HG02840 (cell line): ENCODE data around the gene EFHD2.
"Not testable (repeated sequence)": the region's sequence is repeated elsewhere in the genome, so short reads cannot be mapped to it uniquely, and the experiment has no call there.

ENCODE experiments used
- ATAC-seq: cut with Tn5 transposase; IDR thresholded peaks from one replicate; pipeline ENCODE4 v1.9.1; 2021; ENCODE audit warnings: mild to moderate bottlenecking, moderate library complexity, moderate number of reproducible peaks; ENCODE audit not compliant: unreplicated experiment, low FRiP score

EFHD2 gene

DNA sequence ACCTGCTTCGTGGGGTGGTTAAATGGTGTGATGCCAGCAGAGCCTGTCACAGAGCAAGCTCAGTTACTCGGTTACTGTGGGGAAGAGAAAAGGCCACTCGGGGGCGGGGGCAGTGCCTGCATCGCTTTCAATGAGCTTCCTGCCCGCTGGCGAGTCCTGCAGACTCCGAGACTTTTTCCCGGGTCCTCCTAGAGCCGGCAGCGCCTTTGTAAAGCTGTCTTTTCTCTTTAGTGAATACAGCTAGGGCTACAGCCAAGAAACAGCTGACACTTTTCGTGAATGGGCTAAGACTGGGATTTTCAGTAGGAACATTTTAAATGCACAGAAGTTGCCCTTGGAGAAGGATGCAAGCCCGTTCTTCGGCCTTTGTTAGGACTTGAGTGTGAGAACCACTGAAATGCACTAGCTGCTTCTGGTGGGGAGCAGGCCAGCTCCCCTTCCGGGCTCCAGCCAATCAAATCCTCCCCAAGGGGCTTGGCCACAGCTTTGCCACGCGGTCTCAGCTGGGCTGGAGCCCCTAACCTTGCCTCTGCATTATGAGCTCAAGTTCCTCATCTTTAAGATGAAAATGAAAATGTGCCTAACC lies 23.4 kb upstream of the EFHD2 start:
- no peak for ATAC-seq

- ATAC-seq, result no peak
These were observed 21.3 kb upstream of the EFHD2 start for GRCh38 chr1:15388201-15388880.

GRCh38 chr1:15389828-15390227 lies 19.9 kb upstream of the EFHD2 start:
- not testable (repeated sequence) for ATAC-seq

GRCh38 chr1:15390667-15391066 lies 19.0 kb upstream of the EFHD2 start:
- no peak for ATAC-seq

- ATAC-seq, result no peak
These were observed 18.3 kb upstream of the EFHD2 start for GRCh38 chr1:15391366-15391765.

- ATAC-seq, result no peak
These were observed 16.0 kb upstream of the EFHD2 start for GRCh38 chr1:15393475-15394257.

DNA sequence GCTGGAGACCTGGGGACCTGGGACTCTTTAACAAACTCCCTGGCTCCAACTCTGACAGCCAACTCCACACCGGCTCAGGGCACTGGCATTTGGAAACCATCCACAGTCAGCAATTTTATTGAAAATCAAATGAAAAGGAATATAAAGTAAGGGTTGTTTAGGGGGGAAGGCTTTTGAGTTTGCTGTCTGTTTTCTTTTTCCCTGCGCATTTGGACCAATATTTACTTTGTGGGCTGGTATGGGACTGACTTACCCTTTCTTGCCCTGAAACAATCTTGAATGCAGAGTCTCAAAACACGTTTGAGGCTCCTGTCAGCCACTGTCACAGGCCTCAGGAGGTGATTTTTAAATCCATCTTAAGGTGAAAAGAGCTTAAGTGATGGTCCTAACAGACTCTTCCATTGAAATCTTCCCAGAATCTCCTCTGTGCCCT lies 15.4 kb upstream of the EFHD2 start:
- no peak for ATAC-seq

GRCh38 chr1:15397236-15397635 lies 12.5 kb upstream of the EFHD2 start:
- no peak for ATAC-seq

DNA sequence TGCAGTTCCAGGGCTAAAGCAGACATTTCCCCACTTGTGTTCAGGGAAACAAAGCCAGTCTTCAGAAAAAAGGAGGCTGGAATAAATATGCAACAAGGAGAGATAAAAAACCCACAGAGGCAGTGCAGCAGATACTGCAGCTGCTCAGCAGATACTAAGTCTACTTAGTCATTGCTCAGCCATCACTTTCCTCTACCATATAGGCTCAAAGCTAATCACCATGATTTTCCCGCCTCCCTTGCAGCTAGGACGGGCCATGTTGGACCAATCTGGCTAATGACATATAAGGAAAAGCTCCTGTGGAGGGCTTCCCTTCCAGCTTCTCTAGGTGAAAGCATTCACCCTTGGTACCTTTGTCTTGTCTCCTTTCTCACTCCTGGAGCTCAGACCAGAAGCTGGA lies 10.0 kb upstream of the EFHD2 start:
- no peak for ATAC-seq

GRCh38 chr1:15400627-15401026 lies 9.1 kb upstream of the EFHD2 start:
- ATAC-seq, result no peak

GRCh38 chr1:15401391-15402055 lies 8.2 kb upstream of the EFHD2 start:
- no peak for ATAC-seq

DNA sequence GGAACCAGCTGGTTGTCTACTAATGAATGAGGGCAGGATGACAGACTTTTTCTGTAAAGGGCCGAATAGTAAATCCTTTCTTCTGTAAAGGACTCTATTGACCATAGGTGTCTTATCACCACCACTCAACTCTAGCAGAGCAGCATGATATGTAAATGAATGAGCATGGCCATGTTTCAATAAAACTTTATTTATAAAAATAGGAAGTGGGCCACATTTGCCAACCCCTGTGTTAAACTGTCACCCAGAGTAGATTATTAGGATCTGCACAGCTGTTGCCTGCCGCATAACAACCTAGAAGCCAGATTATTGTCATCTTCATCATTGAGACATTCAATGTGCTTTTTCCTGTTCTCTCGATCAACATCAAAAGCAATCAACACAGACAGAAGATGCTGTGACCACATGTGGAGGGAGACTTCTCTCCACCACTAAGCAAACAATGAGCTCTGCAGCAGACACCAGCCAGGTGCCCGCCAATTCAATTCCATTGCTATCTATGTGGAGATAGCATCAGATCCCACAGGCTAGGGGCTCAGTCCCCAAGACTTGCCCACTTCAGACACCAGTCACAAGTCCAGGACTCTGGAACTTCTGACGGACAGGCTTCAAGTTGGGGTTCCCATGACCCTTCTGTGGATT lies 6.8 kb upstream of the EFHD2 start:
- no peak for ATAC-seq

- no peak for ATAC-seq
These were observed 5.6 kb upstream of the EFHD2 start for GRCh38 chr1:15403962-15404580.

DNA sequence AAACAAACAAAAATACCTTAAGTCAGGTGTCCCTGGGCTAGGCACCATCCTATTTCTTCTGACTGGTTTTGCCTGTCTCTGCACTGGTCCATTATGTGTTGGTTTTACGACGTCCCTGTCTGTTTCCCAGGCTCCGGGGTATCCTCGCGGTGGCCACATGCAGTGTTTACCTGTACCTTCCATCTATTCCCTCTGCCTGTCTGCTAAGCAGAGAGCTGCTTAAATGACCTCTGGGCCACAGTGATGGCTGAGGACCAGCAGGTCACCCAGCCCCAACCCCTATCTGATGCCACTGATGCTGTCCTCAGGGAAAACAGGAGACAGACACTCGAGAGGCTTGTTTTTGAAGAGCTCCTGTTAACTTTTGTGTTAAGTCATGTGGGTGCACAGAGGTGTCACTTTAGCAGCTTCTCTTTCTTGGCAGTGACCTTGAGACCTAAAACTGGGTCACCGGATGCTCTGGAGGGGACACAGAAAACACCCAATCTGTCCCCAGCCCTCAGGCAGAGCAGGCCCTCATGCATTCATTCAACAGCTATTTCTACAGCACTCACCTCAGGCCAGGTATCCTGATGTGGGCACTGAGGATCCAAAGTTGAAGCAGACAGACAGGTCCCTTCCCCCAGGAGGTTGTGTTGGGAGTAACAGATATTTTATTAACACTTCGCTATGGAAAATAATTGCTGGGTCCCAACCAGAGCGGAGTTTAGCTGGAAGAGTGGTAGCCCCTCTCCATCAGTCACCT lies 4.4 kb upstream of the EFHD2 start:
- ATAC-seq, result no peak

GRCh38 chr1:15406614-15407559 lies 2.8 kb upstream of the EFHD2 start:
- ATAC-seq, result no peak

- ATAC-seq, result no peak
These were observed 2.1 kb upstream of the EFHD2 start for GRCh38 chr1:15407580-15407979.

- no peak for ATAC-seq
These were observed 749 bp upstream of the EFHD2 start for GRCh38 chr1:15408890-15409387.

GRCh38 chr1:15410223-15410883 lies 665 bp downstream of the EFHD2 start:
- no peak for ATAC-seq
